Osteoblast (primary cell): Measurements from ENCODE around the gene SMIM29. TPM values are rescaled to one million over a fixed set of nuclear protein-coding genes. Genes with fewer than 3 reads are reported as not detected.

Experiments used
- DNase-seq: peaks from one replicate; pipeline ENCODE4 v3.0.0; 2011; ENCODE audit warnings: low spot score, mixed read lengths; ENCODE audit not compliant: insufficient read length; ENCODE audit errors: missing footprints
- H2AFZ ChIP-seq: 2 replicates; pipeline ENCODE4 v1.6.0; 2011; ENCODE audit warnings: mild to moderate bottlenecking, low read length
- H3K27ac ChIP-seq: 2 replicates; pipeline ENCODE4 v1.5.1; 2011; ENCODE audit warnings: mild to moderate bottlenecking, low read depth, low read length, moderate library complexity
- H3K27me3 ChIP-seq: 2 replicates; pipeline ENCODE4 v1.6.0; 2012; ENCODE audit warnings: mild to moderate bottlenecking, control low read depth, inconsistent platforms, low read length, moderate library complexity; ENCODE audit not compliant: insufficient read depth
- H3K36me3 ChIP-seq: 2 replicates; pipeline ENCODE4 v1.5.1; 2011; ENCODE audit warnings: mild to moderate bottlenecking, low read length, control low read depth, moderate library complexity; ENCODE audit not compliant: insufficient read depth
- H3K4me1 ChIP-seq: 2 replicates; pipeline ENCODE4 v1.5.1; 2011; ENCODE audit warnings: mild to moderate bottlenecking, low read length, control low read depth, moderate library complexity; ENCODE audit not compliant: insufficient read depth
- H3K4me2 ChIP-seq: 2 replicates; pipeline ENCODE4 v1.6.0; 2011; ENCODE audit warnings: mild to moderate bottlenecking, low read length; ENCODE audit not compliant: insufficient read depth
- H3K4me3 ChIP-seq: fragments of 200-600 bp; sonication (generic); 3 replicates; pipeline ENCODE4 v1.5.1; 2012; ENCODE audit warnings: mild to moderate bottlenecking, low read length, inconsistent platforms; ENCODE audit not compliant: insufficient read depth
- H3K79me2 ChIP-seq: 2 replicates; pipeline ENCODE4 v1.6.0; 2012; ENCODE audit warnings: mild to moderate bottlenecking, low read length, control low read depth, inconsistent platforms; ENCODE audit not compliant: insufficient read depth
- H3K9me3 ChIP-seq: 2 replicates; pipeline ENCODE4 v1.5.1; 2011; ENCODE audit warnings: low read depth, low read length, control low read depth
- H4K20me1 ChIP-seq: 2 replicates; pipeline ENCODE4 v1.6.0; 2012; ENCODE audit warnings: mild to moderate bottlenecking, low read length, control low read depth; ENCODE audit not compliant: insufficient read depth
- total RNA-seq: library from RNA; depleted of rRNA; stranded (reverse); fragments of >200 nt; gene quantifications from 2 replicates; pipeline ENCODE4 v1.2.3, GENCODE V29; 2012
- TF ChIP-seq, protein P1 (sequence below): IDR thresholded peaks from 2 replicates; pipeline ENCODE4 v1.5.1; 2011; ENCODE audit warnings: mild to moderate bottlenecking, low read depth, low read length, moderate library complexity; ENCODE audit errors: extremely low read depth

The SMIM29 gene
- total RNA-seq, 1 donor, result 35.1 TPM

DNA sequence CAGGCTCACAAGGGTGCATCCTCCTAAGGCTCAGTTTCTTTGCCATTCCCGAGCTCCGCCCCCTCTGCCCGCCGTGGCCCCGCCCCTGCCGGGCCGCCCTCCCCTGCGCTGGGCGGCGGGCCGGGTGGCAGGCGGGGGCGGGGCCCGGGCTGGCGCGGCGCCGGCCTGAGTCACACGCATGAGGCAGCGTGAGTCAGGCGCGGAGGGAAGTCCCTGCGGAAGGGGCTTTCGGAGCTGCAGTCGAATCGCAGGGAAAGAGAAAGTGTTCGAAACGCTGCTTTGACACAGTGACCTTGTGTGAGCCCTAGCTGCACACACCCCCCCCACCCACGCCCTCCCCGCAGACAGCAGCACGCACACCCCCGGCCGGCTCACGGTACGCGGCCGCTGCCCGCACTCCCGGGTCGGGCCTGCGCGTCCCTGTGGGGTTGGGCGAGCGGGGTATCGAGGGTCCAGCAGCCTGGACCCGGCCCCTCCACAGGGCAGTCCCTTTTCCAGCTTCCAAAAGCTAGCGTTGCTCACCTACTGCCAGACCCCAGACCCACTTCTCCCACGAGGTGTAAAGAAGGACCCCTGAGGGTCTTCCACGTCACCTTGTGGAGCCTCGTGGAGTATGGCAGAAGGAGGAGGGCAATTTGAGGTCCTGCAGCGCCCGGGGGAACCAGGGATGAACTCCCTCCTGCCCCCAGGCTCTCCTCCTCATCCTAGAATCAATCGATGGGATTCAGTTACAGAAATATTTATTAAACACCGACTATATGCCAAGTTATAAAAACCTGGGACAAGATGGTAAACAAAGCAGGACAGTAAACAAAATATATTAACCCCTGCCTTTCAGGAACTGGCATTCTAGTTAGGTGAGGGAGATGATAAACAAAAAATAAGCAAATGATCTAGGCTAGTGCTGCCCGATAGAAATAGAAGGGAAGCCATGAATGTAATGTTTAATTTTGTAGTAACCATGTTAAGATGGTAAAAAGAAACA lies 24.6 kb downstream of the SMIM29 start:
- peaks cover 12% of the 10 kb centered on the region for H3K4me1 ChIP-seq
- no peaks in the 10 kb centered on the region for H3K36me3 ChIP-seq
- H4K20me1 ChIP-seq, result no peaks in the 10 kb centered on the region
- H2AFZ ChIP-seq, result peak overlapping the region; percentile 98
- H3K4me2 ChIP-seq, result peak overlapping the region; percentile 92
- H3K4me3 ChIP-seq, result peak overlapping the region; percentile 80
- DNase-seq, result peak; percentile 100
- TF ChIP-seq, protein P1, sequence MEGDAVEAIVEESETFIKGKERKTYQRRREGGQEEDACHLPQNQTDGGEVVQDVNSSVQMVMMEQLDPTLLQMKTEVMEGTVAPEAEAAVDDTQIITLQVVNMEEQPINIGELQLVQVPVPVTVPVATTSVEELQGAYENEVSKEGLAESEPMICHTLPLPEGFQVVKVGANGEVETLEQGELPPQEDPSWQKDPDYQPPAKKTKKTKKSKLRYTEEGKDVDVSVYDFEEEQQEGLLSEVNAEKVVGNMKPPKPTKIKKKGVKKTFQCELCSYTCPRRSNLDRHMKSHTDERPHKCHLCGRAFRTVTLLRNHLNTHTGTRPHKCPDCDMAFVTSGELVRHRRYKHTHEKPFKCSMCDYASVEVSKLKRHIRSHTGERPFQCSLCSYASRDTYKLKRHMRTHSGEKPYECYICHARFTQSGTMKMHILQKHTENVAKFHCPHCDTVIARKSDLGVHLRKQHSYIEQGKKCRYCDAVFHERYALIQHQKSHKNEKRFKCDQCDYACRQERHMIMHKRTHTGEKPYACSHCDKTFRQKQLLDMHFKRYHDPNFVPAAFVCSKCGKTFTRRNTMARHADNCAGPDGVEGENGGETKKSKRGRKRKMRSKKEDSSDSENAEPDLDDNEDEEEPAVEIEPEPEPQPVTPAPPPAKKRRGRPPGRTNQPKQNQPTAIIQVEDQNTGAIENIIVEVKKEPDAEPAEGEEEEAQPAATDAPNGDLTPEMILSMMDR, result no peak
- no peaks in the 10 kb centered on the region for H3K79me2 ChIP-seq
- H3K9me3 ChIP-seq, result no peaks in the 10 kb centered on the region
- no peaks in the 10 kb centered on the region for H3K27me3 ChIP-seq
- peak overlapping the region; percentile 83 for H3K27ac ChIP-seq

DNA sequence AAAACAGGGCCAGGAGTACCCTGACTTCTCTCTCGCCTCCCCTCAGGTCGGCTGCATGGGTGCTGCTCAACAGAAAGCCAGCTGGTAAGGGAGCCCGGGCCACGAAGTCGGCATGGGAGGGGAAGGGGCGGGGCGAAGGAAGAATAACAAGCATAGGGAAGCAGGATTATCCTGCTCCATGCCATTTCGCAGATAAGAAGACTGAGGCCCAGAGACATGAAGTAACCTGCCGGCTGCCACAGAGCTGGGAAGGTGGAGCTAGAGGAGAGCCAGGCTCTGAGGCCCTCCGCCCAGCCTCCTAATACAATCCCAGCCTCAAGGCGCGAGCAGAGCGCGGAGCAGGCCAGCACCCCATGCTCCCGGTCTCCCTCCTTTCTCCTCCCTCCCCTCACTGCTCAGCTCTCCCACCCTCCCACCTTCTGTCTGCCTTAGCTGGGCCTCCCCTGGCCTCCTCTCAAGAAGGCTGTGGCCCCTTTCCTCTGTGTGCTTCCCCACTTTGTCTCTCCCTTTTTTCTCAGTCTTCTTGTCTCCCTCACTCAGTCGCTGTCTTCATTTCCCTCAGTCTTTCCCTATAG lies 25.3 kb downstream of the SMIM29 start:
- Histone ChIP-seq H3K27ac (peak overlapping the region; percentile 58), H3K4me1 (peaks cover 12% of the 10 kb centered on the region), H2AFZ (peak overlapping the region; percentile 98), H4K20me1 (no peaks in the 10 kb centered on the region), H3K9me3 (no peaks in the 10 kb centered on the region), H3K36me3 (no peaks in the 10 kb centered on the region), H3K79me2 (no peaks in the 10 kb centered on the region), H3K4me2 (peak overlapping the region; percentile 85), H3K27me3 (no peaks in the 10 kb centered on the region), H3K4me3 (peak overlapping the region; percentile 80)
- TF ChIP-seq, protein P1, result no peak
- DNase-seq, result peak; percentile 92

DNA sequence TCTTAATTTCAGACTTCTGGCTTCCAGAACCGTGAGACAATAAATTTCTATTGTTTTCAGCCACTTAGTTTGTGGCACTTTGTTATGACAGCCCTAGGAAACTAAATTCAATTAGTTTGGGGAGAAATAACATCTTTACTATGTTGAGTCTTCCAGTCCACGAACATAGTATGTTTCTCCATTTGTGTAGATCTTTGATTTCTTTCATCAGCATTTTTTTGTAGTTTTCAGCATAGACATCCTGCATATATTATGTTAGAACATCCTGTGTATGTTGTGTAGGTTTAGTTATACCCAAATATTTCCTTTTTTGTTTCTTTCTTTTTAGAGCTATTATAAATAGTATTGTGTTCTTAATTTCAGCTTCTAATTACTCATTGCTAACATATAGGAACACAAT lies 30.1 kb downstream of the SMIM29 start:
- TF ChIP-seq, protein P1, result no peak
- H3K27me3 ChIP-seq, result no peaks in the 10 kb centered on the region
- H3K9me3 ChIP-seq, result no peaks in the 10 kb centered on the region
- no peak overlapping the region for H2AFZ ChIP-seq
- no peaks in the 10 kb centered on the region for H3K36me3 ChIP-seq
- H4K20me1 ChIP-seq, result no peaks in the 10 kb centered on the region
- no peak overlapping the region for H3K27ac ChIP-seq
- peak; percentile 29 for DNase-seq
- no peak overlapping the region for H3K4me3 ChIP-seq
- H3K4me1 ChIP-seq, result peaks cover 6% of the 10 kb centered on the region
- H3K4me2 ChIP-seq, result no peak overlapping the region
- H3K79me2 ChIP-seq, result no peaks in the 10 kb centered on the region

DNA sequence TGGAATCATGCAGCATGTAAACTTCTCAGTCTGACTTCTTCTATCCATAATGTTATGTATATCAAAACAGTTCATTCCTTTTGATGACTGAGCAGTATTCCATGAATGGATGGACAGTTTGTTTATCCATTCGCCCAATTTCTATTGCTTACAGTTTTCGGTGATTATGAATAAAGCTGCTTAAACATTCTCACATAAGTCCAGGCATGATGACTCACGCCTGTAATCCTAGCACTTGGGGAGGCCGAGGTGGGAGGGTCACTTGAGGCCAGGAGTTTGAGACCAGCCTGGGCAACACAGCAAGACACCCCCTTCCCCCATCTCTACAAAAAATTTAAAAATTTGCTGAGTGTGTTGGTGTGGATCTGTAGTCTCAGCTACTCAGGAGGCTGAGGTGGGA lies 35.0 kb downstream of the SMIM29 start:
- DNase-seq, result no peak
- no peak overlapping the region for H3K27ac ChIP-seq
- TF ChIP-seq, protein P1, result no peak
- no peaks in the 10 kb centered on the region for H3K27me3 ChIP-seq
- H2AFZ ChIP-seq, result no peak overlapping the region
- no peaks in the 10 kb centered on the region for H3K9me3 ChIP-seq
- H3K4me2 ChIP-seq, result no peak overlapping the region
- H3K36me3 ChIP-seq, result no peaks in the 10 kb centered on the region
- H3K4me3 ChIP-seq, result no peak overlapping the region
- no peaks in the 10 kb centered on the region for H3K79me2 ChIP-seq
- no peaks in the 10 kb centered on the region for H4K20me1 ChIP-seq
- no peaks in the 10 kb centered on the region for H3K4me1 ChIP-seq
